Measurements from ENCODE around the gene CLSTN1.
"Not testable (repeated sequence)": the region's sequence is repeated elsewhere in the genome, so short reads cannot be mapped to it uniquely, and the experiment has no call there.

The CLSTN1 gene

GRCh38 chr1:9760824-9761223, 62.9 kb downstream of the CLSTN1 start:
- DNase-seq, result no peak

GRCh38 chr1:9759939-9760338, 63.8 kb downstream of the CLSTN1 start:
- no peak for DNase-seq

GRCh38 chr1:9758559-9759121, 65.1 kb downstream of the CLSTN1 start:
- DNase-seq, result no peak

GRCh38 chr1:9755441-9755995, 68.2 kb downstream of the CLSTN1 start:
- DNase-seq, result no peak

- no peak for DNase-seq
Measured at GRCh38 chr1:9753121-9753531, 70.6 kb downstream of the CLSTN1 start.

GRCh38 chr1:9751971-9752370, 71.8 kb downstream of the CLSTN1 start:
- no peak for DNase-seq

- DNase-seq, result no peak
Measured at GRCh38 chr1:9749361-9749760, 74.4 kb downstream of the CLSTN1 start.

GRCh38 chr1:9748391-9748790, 75.4 kb downstream of the CLSTN1 start:
- not testable (repeated sequence) for DNase-seq

- DNase-seq, result no peak
Measured at GRCh38 chr1:9746651-9747050, 77.1 kb downstream of the CLSTN1 start.

- no peak for DNase-seq
Measured at GRCh38 chr1:9746211-9746610, 77.6 kb downstream of the CLSTN1 start.

GRCh38 chr1:9744106-9744799, 79.5 kb downstream of the CLSTN1 start:
- DNase-seq, result no peak

GRCh38 chr1:9737671-9738070, 86.1 kb downstream of the CLSTN1 start:
- DNase-seq, result no peak

- no peak for DNase-seq
Measured at GRCh38 chr1:9737057-9737456, 86.7 kb downstream of the CLSTN1 start.

- no peak for DNase-seq
Measured at GRCh38 chr1:9736241-9736640, 87.5 kb downstream of the CLSTN1 start.

GRCh38 chr1:9735800-9736199, 88.0 kb downstream of the CLSTN1 start:
- DNase-seq, result no peak

GRCh38 chr1:9733160-9733789, 90.5 kb downstream of the CLSTN1 start:
- DNase-seq, result no peak

- DNase-seq, result no peak
Measured at GRCh38 chr1:9732123-9732971, 91.4 kb downstream of the CLSTN1 start.

- no peak for DNase-seq
Measured at GRCh38 chr1:9731561-9731960, 92.2 kb downstream of the CLSTN1 start.

GRCh38 chr1:9731051-9731537, 92.7 kb downstream of the CLSTN1 start:
- DNase-seq, result no peak

- DNase-seq, result peak; percentile 33 to 66
Measured at GRCh38 chr1:9730096-9730901, 93.5 kb downstream of the CLSTN1 start.

- no peak for DNase-seq
Measured at GRCh38 chr1:9729523-9729922, 94.2 kb downstream of the CLSTN1 start.

Measured in CD4-positive, alpha-beta T cell treated with Interferon alpha-2 for 1 hour (primary cell).